ENCODE measurements around the gene TTPAL.
A peak's percentile ranks its signal among the peaks of the same experiment; 100 is the strongest.

TTPAL gene

GRCh38 chr20:44495802-44496481 lies 20.3 kb downstream of the TTPAL start:
- DNase-seq (ENCODE audit: low read depth, low spot score) = peak; percentile 71

- no peak for DNase-seq (ENCODE audit: low read depth, low spot score)
These were observed 21.3 kb downstream of the TTPAL start for GRCh38 chr20:44496976-44497375.

DNA sequence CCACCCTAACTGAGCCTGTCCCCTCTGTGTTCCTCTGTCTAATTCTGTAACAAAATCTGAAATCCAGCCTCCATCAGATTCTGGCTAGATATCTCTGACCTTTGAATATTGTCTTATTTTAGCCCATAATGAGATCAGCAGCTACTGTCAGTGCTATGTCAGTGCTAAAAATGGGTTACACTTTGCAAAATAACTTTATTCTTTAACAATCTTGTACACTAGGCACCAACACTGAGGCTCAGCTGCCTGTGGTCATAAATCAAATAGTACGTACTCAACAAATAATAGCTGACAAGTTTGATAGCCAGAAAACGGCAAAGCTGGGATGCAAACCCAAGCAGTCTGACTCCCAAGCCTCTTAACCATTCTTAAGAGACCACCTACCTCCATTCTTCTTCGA lies 22.1 kb downstream of the TTPAL start:
- no peak for DNase-seq (ENCODE audit: low read depth, low spot score)

DNA sequence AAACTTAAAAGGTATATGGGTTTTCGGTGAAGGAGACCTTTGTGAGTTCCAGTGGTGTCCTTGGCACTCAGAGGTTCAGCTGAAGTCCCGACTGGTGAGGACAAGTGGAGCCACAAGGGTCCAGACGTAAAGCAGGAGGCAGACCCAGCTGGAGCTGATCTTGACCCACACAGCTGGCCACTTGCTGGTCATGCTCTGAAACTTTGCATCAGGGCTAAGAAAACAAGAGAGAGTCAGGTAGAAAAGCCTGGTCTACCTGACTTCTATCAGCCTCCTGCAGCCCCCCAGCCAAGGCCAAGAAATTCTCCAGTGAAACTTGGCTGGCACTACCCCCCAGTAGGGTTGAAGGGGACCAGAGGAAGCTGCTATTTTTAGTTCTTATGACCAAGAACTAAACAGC lies 24.5 kb downstream of the TTPAL start:
- DNase-seq (ENCODE audit: low read depth, low spot score) = no peak

DNA sequence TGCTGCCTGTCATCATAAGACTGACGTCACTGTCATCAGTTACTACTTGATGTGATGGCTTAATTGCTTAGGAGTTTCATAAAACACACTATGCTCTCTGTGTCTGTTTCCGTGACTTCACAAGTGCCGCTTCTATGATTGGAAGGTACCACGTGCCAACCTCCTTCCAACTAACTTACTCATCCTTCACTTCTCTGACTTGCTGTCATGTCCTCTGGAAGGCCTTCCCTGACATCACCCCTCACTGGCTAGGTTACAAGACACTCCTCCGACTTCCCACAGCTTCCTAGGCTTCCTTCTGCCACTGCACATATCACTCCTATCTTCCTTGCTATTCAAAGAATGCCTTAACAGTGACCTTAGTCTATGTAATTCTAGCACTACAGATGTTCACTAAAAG lies 25.8 kb downstream of the TTPAL start:
- no peak for DNase-seq (ENCODE audit: low read depth, low spot score)

DNA sequence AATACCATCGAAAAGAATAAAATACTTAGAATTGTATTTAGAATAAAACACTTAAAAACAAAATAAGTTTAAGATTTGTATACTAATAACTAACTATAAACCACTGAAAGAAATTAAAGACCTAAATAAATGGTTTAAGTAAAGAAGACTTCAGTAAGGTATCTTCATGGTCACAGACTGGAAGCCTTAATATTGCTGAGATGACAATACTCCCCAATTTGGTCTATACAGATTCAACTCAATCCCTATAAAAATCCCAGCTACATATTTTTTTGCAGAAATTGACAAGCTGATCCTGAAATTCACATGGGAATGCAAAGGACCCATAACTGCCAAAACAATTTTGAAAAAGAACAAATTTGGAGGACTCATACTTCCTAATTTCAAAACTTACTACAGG lies 27.3 kb downstream of the TTPAL start:
- DNase-seq (ENCODE audit: low read depth, low spot score) = no peak

- no peak for DNase-seq (ENCODE audit: low read depth, low spot score)
These were observed 29.0 kb downstream of the TTPAL start for GRCh38 chr20:44504402-44505307.

DNA sequence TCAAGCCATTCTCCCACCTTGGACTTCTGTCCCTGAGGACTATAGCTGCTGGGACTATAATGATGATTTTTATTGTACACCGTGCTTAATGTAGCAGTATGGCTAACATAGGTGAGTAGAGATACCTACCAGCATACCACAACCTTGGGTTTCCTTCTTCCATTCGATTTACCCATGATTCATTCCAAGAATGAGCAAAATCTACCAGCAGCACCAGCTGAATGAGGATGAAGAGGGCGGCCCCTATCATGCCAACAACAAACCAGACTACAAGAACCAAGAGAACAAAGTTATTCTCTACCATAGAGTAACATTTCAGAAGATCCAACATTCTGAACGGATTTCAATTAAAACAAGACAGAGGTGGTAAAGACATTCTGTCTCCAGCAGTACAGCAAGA lies 34.1 kb downstream of the TTPAL start:
- no peak for DNase-seq (ENCODE audit: low read depth, low spot score)

DNA sequence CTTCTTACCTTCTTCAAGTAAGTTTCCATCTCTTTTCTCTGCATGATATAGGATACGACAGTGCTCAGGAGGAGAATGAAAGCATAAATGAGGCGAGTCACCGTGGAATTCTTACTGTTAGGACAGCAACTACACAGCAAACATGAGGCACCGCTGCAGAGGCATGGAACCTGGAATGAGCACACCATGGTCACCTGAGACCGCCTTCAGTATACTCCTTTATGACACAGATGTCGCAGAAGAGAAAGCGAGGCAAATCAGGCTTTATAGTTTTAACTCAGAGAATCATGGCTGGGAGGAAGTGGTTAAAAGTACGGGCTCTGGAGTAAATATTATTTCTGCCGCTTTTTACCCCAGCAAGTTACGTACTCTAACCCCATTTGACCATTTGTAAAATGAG lies 38.2 kb downstream of the TTPAL start:
- no peak for DNase-seq (ENCODE audit: low read depth, low spot score)

GRCh38 chr20:44516491-44516890 lies 40.8 kb downstream of the TTPAL start:
- DNase-seq (ENCODE audit: low read depth, low spot score) = no peak

- no peak for DNase-seq (ENCODE audit: low read depth, low spot score)
These were observed 41.8 kb downstream of the TTPAL start for GRCh38 chr20:44517454-44517853.

GRCh38 chr20:44518248-44518647 lies 42.6 kb downstream of the TTPAL start:
- no peak for DNase-seq (ENCODE audit: low read depth, low spot score)

DNA sequence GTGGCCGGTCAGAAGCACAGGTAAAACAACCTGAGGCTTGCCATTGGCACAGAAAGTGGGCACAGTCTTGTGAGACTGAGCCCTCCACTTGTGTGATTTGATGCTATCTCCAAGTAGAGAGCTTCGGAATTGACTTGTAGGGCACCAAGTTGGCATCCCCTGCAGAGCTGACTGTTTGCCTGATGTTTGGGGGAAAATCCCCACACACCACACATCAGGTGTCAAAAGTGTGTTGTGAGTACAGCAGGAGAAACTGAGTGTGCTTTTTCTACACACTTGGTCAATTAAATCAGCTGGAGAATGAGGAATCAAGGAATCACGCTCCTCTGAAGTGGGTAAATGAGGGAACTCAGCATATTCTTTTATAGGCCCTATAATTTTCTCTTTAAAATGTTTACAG lies 45.2 kb downstream of the TTPAL start:
- DNase-seq (ENCODE audit: low read depth, low spot score) = no peak

DNA sequence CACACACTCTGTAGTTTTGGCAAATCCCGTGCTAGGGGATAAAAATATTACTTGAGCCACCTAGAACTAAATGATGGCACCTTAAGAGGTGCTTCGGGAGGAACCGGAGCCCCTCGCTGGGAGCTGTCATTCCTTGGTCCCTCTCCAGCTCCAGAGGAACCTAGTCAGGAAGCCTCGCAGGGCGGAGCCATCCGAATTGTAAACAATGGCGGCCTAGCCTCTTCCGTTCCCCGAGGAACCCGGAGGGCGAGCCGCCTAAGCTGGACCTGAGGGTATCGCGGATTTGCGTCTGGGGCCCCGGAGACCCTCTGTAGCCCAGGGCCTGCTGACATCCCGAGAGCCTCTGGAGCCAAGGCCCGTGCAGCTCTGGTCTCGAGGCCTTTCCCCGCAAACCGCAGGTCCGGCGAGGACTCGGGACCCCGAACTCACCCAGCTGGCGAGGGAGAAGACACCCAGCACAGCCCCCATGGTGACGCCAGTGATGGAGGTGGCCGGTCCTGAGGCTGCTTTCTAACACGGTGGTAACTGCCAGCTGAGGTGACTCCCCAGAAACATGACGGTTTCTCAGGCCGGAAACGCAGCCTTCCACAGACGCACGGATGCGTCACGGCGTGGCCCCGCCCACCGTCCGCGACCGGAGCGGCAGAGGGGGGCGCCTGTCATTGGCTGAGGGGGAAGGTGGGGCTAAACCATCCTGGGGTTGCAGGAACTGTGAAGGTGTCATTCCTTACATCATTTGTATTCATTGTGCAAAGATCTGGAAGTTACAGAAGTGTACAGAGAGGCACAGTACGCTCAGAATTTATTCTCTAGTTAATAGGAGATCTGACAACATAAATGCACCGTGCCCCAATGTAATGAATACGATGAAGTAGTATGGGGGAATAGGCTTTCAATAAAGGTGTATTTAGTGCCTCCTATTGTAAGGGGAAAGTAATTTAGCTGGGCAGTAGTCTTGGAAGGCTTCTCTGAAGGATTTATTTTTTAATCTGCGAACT lies 46.1 kb downstream of the TTPAL start, which contains the start of gene SERINC3:
TSS of gene SERINC3 (minus strand) at position 587 of the 998 bp plus-strand sequence. CDS start at position 468, 119 bp downstream.
- peak; percentile 86 for DNase-seq (ENCODE audit: low read depth, low spot score)

- no peak for DNase-seq (ENCODE audit: low read depth, low spot score)
These were observed 47.2 kb downstream of the TTPAL start for GRCh38 chr20:44522841-44523240.

DNA sequence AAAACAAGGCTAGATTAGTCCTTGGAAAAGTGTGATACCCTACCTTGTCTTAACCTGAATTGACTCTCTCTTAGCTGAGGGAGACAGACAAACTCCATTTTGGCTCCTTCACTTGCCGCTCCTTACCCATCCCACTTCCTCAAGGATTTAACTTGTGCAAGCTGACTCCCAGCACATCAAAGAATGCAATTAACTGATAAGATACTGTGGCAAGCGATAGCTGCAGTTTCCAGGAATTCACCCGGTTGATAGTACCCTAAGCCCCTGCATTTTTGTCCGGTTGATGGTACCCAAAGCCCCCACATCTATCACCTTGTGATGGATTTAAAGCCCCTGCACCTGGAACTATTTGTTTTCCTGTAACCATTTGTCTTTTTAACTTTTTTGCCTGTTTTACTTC lies 48.1 kb downstream of the TTPAL start:
- no peak for DNase-seq (ENCODE audit: low read depth, low spot score)

- DNase-seq (ENCODE audit: low read depth, low spot score) = no peak
These were observed 50.5 kb downstream of the TTPAL start for GRCh38 chr20:44526129-44526528.

GRCh38 chr20:44527716-44528199 lies 52.1 kb downstream of the TTPAL start:
- DNase-seq (ENCODE audit: low read depth, low spot score) = no peak

- DNase-seq (ENCODE audit: low read depth, low spot score) = no peak
These were observed 52.6 kb downstream of the TTPAL start for GRCh38 chr20:44528309-44528708.

GRCh38 chr20:44532259-44532980 lies 56.7 kb downstream of the TTPAL start:
- no peak for DNase-seq (ENCODE audit: low read depth, low spot score)

DNA sequence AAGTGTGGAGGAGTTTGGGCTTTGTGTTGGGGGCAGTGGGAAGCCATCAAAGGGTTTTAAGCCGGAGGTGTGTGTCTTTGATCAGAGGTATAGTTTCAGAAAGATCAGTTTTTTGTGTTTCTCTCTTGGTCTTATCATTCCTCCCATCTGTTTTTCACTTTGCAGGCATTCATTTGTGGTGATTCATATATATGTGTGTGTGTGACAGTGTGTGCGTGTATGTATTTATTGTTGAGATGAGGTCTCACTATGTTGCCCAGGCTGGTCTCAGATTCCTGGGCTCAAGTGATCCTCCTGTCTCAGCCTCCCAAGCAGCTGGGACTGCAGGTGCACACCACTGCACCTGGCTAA lies 57.3 kb downstream of the TTPAL start:
- DNase-seq (ENCODE audit: low read depth, low spot score) = no peak
